Mesenchymal stem cell (in vitro differentiated cells and primary cell): ENCODE measurements around the gene TAS1R1.

Source experiments
- DNase-seq: peaks from one replicate; pipeline ENCODE4 v3.0.0-alpha.2; 2013
- H2AFZ ChIP-seq: one replicate; pipeline ENCODE4 v1.6.1; 2013; ENCODE audit warnings: low read depth, mild to moderate bottlenecking, control low read depth, inconsistent platforms, low read length, moderate library complexity
- H2AK5ac ChIP-seq: 2 replicates; pipeline ENCODE4 v1.6.1; 2013; ENCODE audit warnings: low read length, moderate library complexity, mild to moderate bottlenecking, inconsistent platforms; ENCODE audit not compliant: severe bottlenecking
- H2BK120ac ChIP-seq: one replicate; pipeline ENCODE4 v1.6.1; 2013; ENCODE audit warnings: low read depth, mild to moderate bottlenecking, inconsistent platforms, low read length, moderate library complexity
- H2BK12ac ChIP-seq, 2 experiments: one replicate each; pipeline ENCODE4 v1.6.1; 2013; ENCODE audit warnings: inconsistent platforms in 2 of 2, low read length in 2 of 2, mild to moderate bottlenecking in 2 of 2, moderate library complexity in 2 of 2, control low read depth in 1 of 2
- H2BK15ac ChIP-seq: one replicate; pipeline ENCODE4 v1.6.1; 2013; ENCODE audit warnings: mild to moderate bottlenecking, low read depth, inconsistent platforms; ENCODE audit not compliant: poor library complexity, severe bottlenecking
- H2BK5ac ChIP-seq: 2 replicates; pipeline ENCODE4 v1.6.1; 2013; ENCODE audit warnings: low read depth, mild to moderate bottlenecking, low read length, control low read depth, inconsistent platforms; ENCODE audit not compliant: poor library complexity, severe bottlenecking
- H3K14ac ChIP-seq, 2 experiments: one replicate each; pipeline ENCODE4 v1.6.1; 2013; ENCODE audit warnings: inconsistent platforms in 2 of 2, low read length in 2 of 2, control low read depth in 1 of 2, mild to moderate bottlenecking in 1 of 2, moderate library complexity in 1 of 2
- H3K18ac ChIP-seq, 2 experiments: one replicate each; pipeline ENCODE4 v1.6.1; 2013; ENCODE audit warnings: inconsistent platforms in 2 of 2, low read length in 2 of 2, control low read depth in 1 of 2, low read depth in 1 of 2, mild to moderate bottlenecking in 1 of 2
- H3K23ac ChIP-seq, 2 experiments: one replicate each; pipeline ENCODE4 v1.6.1; 2013; ENCODE audit warnings: inconsistent platforms in 2 of 2, low read length in 2 of 2, mild to moderate bottlenecking in 2 of 2, moderate library complexity in 2 of 2, control low read depth in 1 of 2
- H3K27ac ChIP-seq: 2 replicates; pipeline ENCODE4 v1.5.1; 2013; ENCODE audit warnings: mild to moderate bottlenecking, moderate library complexity, low read length, control low read depth, inconsistent platforms; ENCODE audit not compliant: poor library complexity, severe bottlenecking
- H3K27me3 ChIP-seq, 2 experiments: 2 replicates each; pipeline versions ENCODE4 v1.6.1 to v1.7.0; 2013; ENCODE audit warnings: low read length in 2 of 2, mild to moderate bottlenecking in 2 of 2, moderate library complexity in 2 of 2, control low read depth in 1 of 2, inconsistent platforms in 1 of 2; ENCODE audit not compliant: control insufficient read depth in 1 of 2, insufficient read depth in 1 of 2
- H3K36me3 ChIP-seq, 2 experiments: 2 replicates each; pipeline versions ENCODE4 v1.6.1 to v1.7.0; 2013; ENCODE audit warnings: low read length in 2 of 2, control low read depth in 1 of 2, inconsistent platforms in 1 of 2, low read depth in 1 of 2, mild to moderate bottlenecking in 1 of 2; ENCODE audit not compliant: insufficient read depth in 2 of 2, control insufficient read depth in 1 of 2
- H3K4ac ChIP-seq, 2 experiments: one replicate each; pipeline ENCODE4 v1.6.1; 2013; ENCODE audit warnings: inconsistent platforms in 2 of 2, low read length in 2 of 2, mild to moderate bottlenecking in 2 of 2, moderate library complexity in 2 of 2, control low read depth in 1 of 2, low read depth in 1 of 2
- H3K4me1 ChIP-seq: 2 replicates; pipeline ENCODE4 v1.6.1; 2013; ENCODE audit warnings: low read depth, low read length, control low read depth; ENCODE audit not compliant: control insufficient read depth, insufficient read depth
- H3K4me2 ChIP-seq: 2 replicates; pipeline ENCODE4 v1.6.1; 2013; ENCODE audit warnings: low read length, mild to moderate bottlenecking, inconsistent platforms; ENCODE audit not compliant: poor library complexity, severe bottlenecking
- H3K4me3 ChIP-seq, 2 experiments: 2 replicates each; pipeline versions ENCODE4 v1.5.1 to v1.7.0; 2013; ENCODE audit warnings: low read length in 2 of 2, mild to moderate bottlenecking in 2 of 2, control low read depth in 1 of 2, low read depth in 1 of 2; ENCODE audit not compliant: insufficient read depth in 1 of 2
- H3K79me1 ChIP-seq: replicated peaks from 2 replicates; pipeline ENCODE4 v1.6.1; 2013; ENCODE audit warnings: mild to moderate bottlenecking, control low read depth, low read length, inconsistent platforms; ENCODE audit not compliant: poor library complexity, severe bottlenecking
- H3K9ac ChIP-seq: 2 replicates; pipeline ENCODE4 v1.7.0; 2013; ENCODE audit warnings: mild to moderate bottlenecking, low read length, moderate library complexity
- H3K9me3 ChIP-seq: 2 replicates; pipeline ENCODE4 v1.7.0; 2013; ENCODE audit warnings: mild to moderate bottlenecking, low read length; ENCODE audit not compliant: control insufficient read depth
- H4K8ac ChIP-seq: one replicate; pipeline ENCODE4 v1.6.1; 2013; ENCODE audit warnings: inconsistent platforms, mild to moderate bottlenecking, low read length, moderate library complexity
- H4K91ac ChIP-seq: one replicate; pipeline ENCODE4 v1.6.1; 2013; ENCODE audit warnings: mild to moderate bottlenecking, low read length, inconsistent platforms
- WGBS: methylation state at CpG from one replicate; pipeline ENCODE4 v1.1.7; 2013; ENCODE audit warnings: mixed read lengths; 5-methylcytosine and 5-hydroxymethylcytosine counted together

Gene TAS1R1

GRCh38 chr1:6521536-6521935 lies 33.6 kb upstream of the TAS1R1 start:
- no peak for DNase-seq
- Histone ChIP-seq H3K4ac (no peak overlapping the region), H4K8ac (no peak overlapping the region), H2AK5ac (no peak overlapping the region), H2AFZ (no peak overlapping the region), H3K27me3 (no peaks in the 10 kb centered on the region), H3K4me2 (no peak overlapping the region), H3K23ac (no peak overlapping the region), H3K27ac (no peak overlapping the region), H3K9ac (no peak overlapping the region), H3K4me1 (peaks cover 15% of the 10 kb centered on the region), H4K91ac (no peak overlapping the region), H3K18ac (no peak overlapping the region), H3K9me3 (no peaks in the 10 kb centered on the region), H3K4me3 (no peak overlapping the region), H3K79me1 (peaks cover 11% of the 10 kb centered on the region), H3K36me3 (peaks cover 19 to 22% of the 10 kb centered on the region in 2 experiments), H2BK120ac (no peak overlapping the region), H2BK15ac (no peak overlapping the region), H2BK5ac (no peak overlapping the region), H2BK12ac (no peak overlapping the region), H3K14ac (no peak overlapping the region)
- WGBS: 67% methylated on average over 5 of the region's 5 CpGs

- Histone ChIP-seq H3K23ac (no peak overlapping the region), H3K9me3 (no peaks in the 10 kb centered on the region), H3K27ac (no peak overlapping the region), H4K91ac (no peak overlapping the region), H2BK12ac (no peak overlapping the region), H3K4me2 (no peak overlapping the region), H3K9ac (peak overlapping the region; percentile 31), H3K4me3 (no peak overlapping the region), H2AFZ (no peak overlapping the region), H2AK5ac (no peak overlapping the region), H3K4me1 (peaks cover 12% of the 10 kb centered on the region), H3K27me3 (no peaks in the 10 kb centered on the region), H3K18ac (no peak overlapping the region), H4K8ac (no peak overlapping the region), H3K79me1 (peaks cover 18% of the 10 kb centered on the region), H3K14ac (no peak overlapping the region), H2BK15ac (no peak overlapping the region), H2BK120ac (no peak overlapping the region), H3K36me3 (peaks cover 33 to 38% of the 10 kb centered on the region in 2 experiments), H3K4ac (no peak overlapping the region), H2BK5ac (no peak overlapping the region)
- WGBS: 46% methylated on average over 6 of the region's 6 CpGs
- DNase-seq: peak; percentile 56
Observed at GRCh38 chr1:6523566-6523965, 31.5 kb upstream of the TAS1R1 start.

GRCh38 chr1:6526316-6526715 lies 28.8 kb upstream of the TAS1R1 start:
- no peak overlapping the region for H3K27ac ChIP-seq
- H3K79me1 ChIP-seq: peaks cover 20% of the 10 kb centered on the region
- H2BK12ac ChIP-seq: no peak overlapping the region
- H2BK120ac ChIP-seq: no peak overlapping the region
- no peak overlapping the region for H3K18ac ChIP-seq
- no peak for DNase-seq
- 87% methylated on average over 11 of the region's 11 CpGs for WGBS
- H2AFZ ChIP-seq: no peak overlapping the region
- H3K27me3 ChIP-seq: no peaks in the 10 kb centered on the region
- no peak overlapping the region for H2BK15ac ChIP-seq
- H3K14ac ChIP-seq: no peak overlapping the region
- H2BK5ac ChIP-seq: no peak overlapping the region
- peaks cover 44 to 54% of the 10 kb centered on the region in 2 experiments for H3K36me3 ChIP-seq
- no peaks in the 10 kb centered on the region for H3K9me3 ChIP-seq
- H3K4ac ChIP-seq: no peak overlapping the region
- H2AK5ac ChIP-seq: no peak overlapping the region
- H3K4me3 ChIP-seq: no peak overlapping the region
- no peak overlapping the region for H3K9ac ChIP-seq
- H3K23ac ChIP-seq: no peak overlapping the region
- no peak overlapping the region for H4K91ac ChIP-seq
- H4K8ac ChIP-seq: no peak overlapping the region
- no peak overlapping the region for H3K4me2 ChIP-seq
- H3K4me1 ChIP-seq: no peaks in the 10 kb centered on the region

GRCh38 chr1:6528492-6528891 lies 26.6 kb upstream of the TAS1R1 start:
- Histone ChIP-seq H3K9me3 (no peaks in the 10 kb centered on the region), H3K79me1 (peaks cover 21% of the 10 kb centered on the region), H4K91ac (no peak overlapping the region), H3K14ac (no peak overlapping the region), H3K27ac (no peak overlapping the region), H3K36me3 (peaks cover 60 to 76% of the 10 kb centered on the region in 2 experiments), H3K9ac (no peak overlapping the region), H2BK5ac (no peak overlapping the region), H3K4me3 (no peak overlapping the region), H2BK15ac (no peak overlapping the region), H3K27me3 (no peaks in the 10 kb centered on the region), H2BK120ac (no peak overlapping the region), H3K18ac (no peak overlapping the region), H2AK5ac (no peak overlapping the region), H3K4me2 (no peak overlapping the region), H2BK12ac (no peak overlapping the region), H2AFZ (no peak overlapping the region), H4K8ac (no peak overlapping the region), H3K4me1 (no peaks in the 10 kb centered on the region), H3K4ac (no peak overlapping the region), H3K23ac (no peak overlapping the region)
- DNase-seq: no peak
- WGBS: 95% methylated on average over 6 of the region's 7 CpGs
